Measurements from ENCODE around the gene ZCCHC7.

The ZCCHC7 gene

GRCh38 chr9:37342493-37342892 is 222.1 kb downstream of the ZCCHC7 start:
- DNase-seq = no peak

GRCh38 chr9:37342895-37343294 is 222.5 kb downstream of the ZCCHC7 start:
- no peak for DNase-seq

GRCh38 chr9:37343724-37344123 is 223.3 kb downstream of the ZCCHC7 start:
- no peak for DNase-seq

GRCh38 chr9:37345038-37345437 is 224.7 kb downstream of the ZCCHC7 start:
- DNase-seq = no peak

- DNase-seq = no peak
Observed at GRCh38 chr9:37348917-37349316, 228.5 kb downstream of the ZCCHC7 start.

DNA sequence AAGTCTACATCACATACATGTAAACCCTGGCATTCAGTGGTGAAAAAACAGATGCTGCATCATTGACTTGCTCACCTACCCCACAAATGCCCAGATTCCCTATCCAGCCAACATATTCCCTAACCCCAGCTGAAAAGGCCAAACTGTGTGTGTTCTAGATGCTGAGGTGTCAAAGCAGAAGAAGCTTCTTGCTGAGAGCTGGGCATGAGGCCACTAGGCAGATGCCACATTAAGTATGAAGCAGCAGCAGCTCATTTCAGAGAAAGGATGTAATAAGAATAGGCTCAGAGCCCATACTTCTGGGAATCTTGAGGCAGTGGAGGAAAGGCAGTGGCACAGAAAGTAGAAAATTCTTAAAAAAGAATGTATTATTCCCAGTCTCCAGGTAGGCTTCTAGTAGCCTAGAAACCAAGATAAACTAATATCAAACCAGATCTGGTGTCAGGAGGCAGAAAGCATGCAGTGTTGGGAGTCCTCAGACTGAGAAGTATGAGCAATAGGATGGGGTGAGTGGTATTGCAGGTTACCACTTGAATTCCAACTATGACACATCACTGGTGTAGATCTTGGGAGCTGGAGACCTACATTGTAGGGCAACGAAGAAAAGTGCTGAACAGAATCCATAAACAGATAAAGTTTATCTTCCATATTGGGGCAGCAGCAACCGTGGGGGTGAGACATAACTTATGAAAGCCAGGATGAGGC is 230.3 kb downstream of the ZCCHC7 start:
- no peak for DNase-seq

GRCh38 chr9:37353791-37354190 is 233.4 kb downstream of the ZCCHC7 start:
- no peak for DNase-seq

GRCh38 chr9:37362430-37362829 is 242.1 kb downstream of the ZCCHC7 start:
- no peak for DNase-seq

DNA sequence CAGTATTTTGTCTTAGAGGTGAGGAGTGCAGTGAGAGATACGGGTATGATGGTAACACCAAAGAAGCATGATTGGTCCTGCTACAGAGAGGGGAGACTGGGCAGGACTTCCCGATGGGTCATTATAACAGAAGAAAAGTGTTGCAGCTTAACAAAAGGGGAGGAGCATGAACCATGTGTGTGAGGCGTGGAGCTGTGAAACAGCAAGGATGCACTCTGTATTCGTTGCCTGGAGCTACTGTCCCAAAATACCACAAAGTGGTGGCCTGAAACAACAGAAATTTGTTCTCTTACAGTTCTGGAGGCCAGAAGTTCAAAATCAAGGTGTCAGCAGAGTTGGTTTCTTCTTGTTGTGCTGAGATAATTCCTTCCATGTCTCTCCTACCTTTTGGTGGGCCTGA is 242.8 kb downstream of the ZCCHC7 start:
- DNase-seq = no peak

- DNase-seq = no peak
Observed at GRCh38 chr9:37364136-37364535, 243.8 kb downstream of the ZCCHC7 start.

DNA sequence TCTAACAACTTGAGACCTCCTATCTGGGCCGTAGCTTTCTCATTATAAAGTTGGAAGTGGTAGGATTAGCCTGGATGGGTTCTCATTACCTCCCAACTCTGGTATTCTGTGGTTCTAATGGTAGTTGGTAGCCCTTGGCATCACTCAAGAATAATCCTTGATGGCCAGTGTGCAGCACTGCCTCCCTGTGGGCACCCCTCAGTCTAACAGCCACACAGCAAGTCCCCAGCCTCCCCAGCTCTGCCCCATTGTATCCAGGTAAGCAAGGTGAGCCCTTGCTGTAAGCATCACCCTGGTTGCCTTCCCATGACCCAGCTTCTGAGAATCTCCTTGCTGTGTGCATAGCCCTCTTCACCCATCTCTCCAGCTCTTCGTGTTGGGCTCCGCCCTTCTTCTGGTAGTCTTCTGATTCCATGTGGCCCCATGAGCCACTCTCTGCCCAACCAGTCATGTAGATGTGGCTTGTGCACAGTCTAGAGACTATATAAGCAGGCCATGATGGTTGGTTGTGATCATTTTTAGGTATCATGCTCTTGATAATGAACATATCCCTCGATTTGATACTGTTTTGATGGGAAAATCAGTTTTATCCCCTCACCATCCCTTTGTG is 244.5 kb downstream of the ZCCHC7 start:
- peak; percentile 5 for DNase-seq

DNA sequence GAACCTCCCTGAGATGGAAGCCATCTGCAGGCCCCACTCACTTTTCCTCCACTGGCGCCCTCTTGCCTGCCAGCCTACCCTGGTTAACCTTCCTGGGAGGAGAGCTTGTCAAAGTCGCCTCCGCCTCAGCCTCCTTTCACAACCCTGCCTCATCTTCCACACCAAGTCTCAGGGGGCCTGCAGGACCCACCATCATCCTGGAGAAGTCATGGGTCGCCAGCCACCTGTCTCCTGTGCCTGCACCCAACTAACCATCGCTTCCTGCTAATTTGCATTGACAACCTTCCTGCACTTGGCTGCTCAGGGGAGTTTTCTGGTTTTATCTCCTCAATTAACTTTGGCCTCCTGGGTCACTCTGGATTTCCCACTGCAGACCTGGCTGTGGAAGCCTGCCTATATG is 249.3 kb downstream of the ZCCHC7 start:
- no peak for DNase-seq

DNA sequence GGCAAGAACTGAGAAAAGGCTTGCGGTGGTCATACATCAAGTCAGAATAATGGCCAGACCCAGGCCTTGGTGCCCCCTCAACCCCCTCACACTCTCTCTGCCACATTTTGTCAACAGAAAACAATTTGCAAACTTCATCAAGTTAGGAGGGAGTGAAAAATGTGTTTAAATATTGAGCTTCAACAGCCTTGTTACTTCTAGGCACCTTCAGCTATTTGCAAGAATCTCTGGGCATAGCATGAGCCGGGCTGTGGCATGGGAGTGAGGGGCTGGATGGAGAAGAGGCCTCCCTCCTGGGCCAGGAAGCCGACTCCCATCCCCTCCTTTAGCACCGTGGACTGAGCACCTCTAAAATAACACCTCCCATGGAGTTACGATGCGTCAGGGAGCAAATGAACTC is 249.9 kb downstream of the ZCCHC7 start:
- no peak for DNase-seq

DNA sequence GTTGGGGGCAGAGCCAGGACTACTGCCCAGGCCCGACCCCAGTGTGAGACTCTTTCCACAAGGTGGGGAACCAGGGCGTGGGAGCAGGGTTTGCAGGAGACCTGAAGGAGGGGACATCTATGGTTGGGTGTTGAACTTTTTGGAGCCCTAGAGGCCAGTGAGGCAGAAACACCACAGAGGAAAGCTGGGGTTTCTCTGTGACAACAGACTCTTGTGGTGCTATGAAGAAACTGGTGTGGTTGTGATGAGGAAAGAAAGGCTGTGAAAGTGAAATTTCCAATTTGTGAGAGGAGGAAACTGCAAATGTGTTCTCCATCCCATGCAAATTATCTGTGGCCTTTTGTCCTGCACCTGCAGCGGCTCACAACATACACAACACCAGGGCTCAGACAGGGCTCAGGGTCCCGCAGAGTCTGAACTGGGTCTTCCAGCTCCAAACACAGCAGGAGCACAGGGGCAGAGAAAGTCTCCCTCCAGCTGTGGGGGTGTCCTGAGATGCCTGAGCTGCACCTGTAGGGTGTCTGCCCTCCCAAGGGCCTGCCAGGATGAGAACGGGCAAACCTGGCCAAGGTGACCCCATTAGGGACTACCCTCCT is 250.7 kb downstream of the ZCCHC7 start:
- DNase-seq = peak; percentile 18

- no peak for DNase-seq
Observed at GRCh38 chr9:37371565-37372464, 251.4 kb downstream of the ZCCHC7 start.

- no peak for DNase-seq
Observed at GRCh38 chr9:37372839-37373238, 252.5 kb downstream of the ZCCHC7 start.

- DNase-seq = no peak
Observed at GRCh38 chr9:37373621-37374020, 253.2 kb downstream of the ZCCHC7 start.

DNA sequence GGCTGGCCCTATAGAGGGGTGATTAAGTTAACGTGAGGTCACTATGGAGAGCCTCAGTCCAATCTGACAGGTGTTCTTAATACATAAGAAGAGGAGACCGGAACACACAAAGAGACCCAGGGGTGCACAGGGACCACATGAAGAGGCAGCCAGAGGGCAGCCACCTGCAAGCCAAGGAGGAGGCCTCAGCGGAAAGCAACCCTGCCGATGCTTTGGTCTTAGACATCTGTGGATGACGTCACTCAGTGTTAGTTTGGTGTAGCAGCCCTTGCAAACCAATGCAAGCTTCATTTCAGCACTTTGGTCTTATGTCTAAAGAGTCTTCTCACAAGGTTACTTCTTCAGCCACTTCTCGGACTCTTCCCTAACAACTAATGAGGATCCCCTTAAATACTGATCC is 254.5 kb downstream of the ZCCHC7 start:
- DNase-seq = no peak

DNA sequence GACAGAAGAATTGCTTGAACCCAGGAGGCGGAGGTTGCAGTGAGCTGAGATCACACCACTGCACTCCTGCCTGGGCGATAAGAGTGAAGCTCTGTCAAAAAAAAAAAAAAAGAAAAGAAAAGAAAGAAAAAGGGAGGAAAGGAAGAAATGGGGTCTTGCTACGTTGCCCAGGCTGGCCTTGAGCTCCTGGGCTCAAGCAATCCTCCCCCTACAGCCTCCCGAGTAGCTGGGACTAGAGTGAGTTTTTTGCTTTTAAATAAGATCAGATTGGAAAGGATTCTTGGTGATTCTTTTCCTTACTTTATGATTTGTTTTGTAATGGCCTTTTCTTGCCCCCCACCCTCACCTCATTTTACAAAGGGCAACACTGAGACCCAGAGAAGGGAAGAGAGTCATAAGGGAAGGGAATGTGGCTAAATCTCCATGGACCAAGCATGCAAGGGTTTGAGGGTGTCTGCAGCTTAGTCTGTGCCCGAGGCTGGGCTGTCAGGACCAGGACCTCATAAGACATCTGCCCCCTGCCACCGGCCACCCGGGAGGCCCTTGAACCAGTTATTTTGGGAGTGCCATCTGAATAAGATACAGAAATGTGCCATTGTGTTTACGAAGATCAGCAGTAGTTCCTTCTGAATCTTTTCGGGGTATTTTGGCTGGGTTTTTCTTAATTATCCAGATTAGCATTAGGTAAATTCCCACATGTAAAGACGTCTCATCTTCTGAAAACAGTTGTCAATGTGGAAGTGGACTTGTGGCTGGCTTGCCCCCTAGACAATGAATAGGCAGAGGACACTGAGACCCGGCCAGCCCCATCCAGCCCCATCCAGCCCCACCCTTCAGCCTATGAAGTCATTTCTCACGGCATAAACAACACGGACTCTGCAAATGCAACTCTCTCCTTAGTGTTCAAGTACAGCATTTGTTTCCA is 257.6 kb downstream of the ZCCHC7 start:
- DNase-seq = no peak

DNA sequence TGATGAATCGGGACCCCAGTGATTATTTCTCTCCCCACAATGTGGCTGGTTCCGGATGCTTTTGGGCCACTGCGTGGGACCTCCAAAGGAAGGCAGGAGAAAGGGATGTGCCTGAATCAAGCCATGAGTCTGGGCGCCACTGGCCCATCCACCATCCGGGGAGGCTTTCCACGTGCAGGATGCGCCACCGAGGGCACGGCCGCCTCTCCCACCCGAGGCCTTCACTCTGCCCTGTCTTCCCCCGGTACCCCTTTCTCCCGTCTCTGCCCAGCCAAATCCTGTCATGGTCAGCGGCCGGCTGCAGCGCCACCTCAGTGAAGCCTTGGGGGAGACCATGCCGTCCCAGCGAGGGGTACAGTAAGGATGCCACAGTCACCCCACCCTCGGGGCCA is 258.2 kb downstream of the ZCCHC7 start:
- no peak for DNase-seq

GRCh38 chr9:37379835-37380234 is 259.5 kb downstream of the ZCCHC7 start:
- no peak for DNase-seq

GRCh38 chr9:37380570-37380969 is 260.2 kb downstream of the ZCCHC7 start:
- no peak for DNase-seq
